Body of pancreas (tissue), 4 donors: Measurements from ENCODE around the gene VIPR1. TPM values are rescaled to one million over a fixed set of nuclear protein-coding genes. Genes with fewer than 3 reads are reported as not detected.

Experiments
- ATAC-seq: fragments of 150-250 bp; one replicate; pipeline ENCODE4 v1.9.1; 2016
- DNase-seq, 4 donors: peaks; one replicate each; pipeline ENCODE4 v3.0.0-alpha.2; 2019
- H3K27ac ChIP-seq, 4 donors: fragments of 200-600 bp; sonication (generic); 1 replicate in 3 of 4; 2 replicates in 1 of 4; pipeline versions ENCODE4 v1.5.1 to v1.6.1; 2016 to 2019; ENCODE audit warnings: mild to moderate bottlenecking in 1 of 4, mixed read lengths in 1 of 4, moderate library complexity in 1 of 4
- H3K27me3 ChIP-seq, 2 donors: fragments of 200-600 bp; sonication (generic); one replicate each; pipeline ENCODE4 v1.6.0; 2016; ENCODE audit warnings: mild to moderate bottlenecking in 1 of 2
- H3K36me3 ChIP-seq, 2 donors: fragments of 200-600 bp; sonication (generic); replicated peaks in 1 of 2; 2 replicates each; pipeline ENCODE4 v1.5.1; 2016; ENCODE audit warnings: low read depth in 2 of 2; ENCODE audit not compliant: insufficient read depth in 1 of 2
- H3K4me1 ChIP-seq: fragments of 200-600 bp; sonication (generic); one replicate; pipeline ENCODE4 v1.6.0; 2016
- H3K4me3 ChIP-seq, 2 donors: fragments of 200-600 bp; sonication (generic); 1 replicate in 1 of 2; 2 replicates in 1 of 2; pipeline ENCODE4 v1.5.1; 2016 to 2019
- H3K9me3 ChIP-seq, 3 donors: fragments of 200-600 bp; sonication (generic); 1 replicate in 2 of 3; 2 replicates in 1 of 3; pipeline ENCODE4 v1.5.1; 2016
- POLR2A ChIP-seq, 3 donors: fragments of 450-650 bp; IDR thresholded peaks; one replicate each; pipeline ENCODE4 v1.6.1; 2016; ENCODE audit warnings: antibody characterized with exemption in 3 of 3, mild to moderate bottlenecking in 2 of 3
- WGBS, 2 donors: methylation state at CpG; one replicate each; pipeline ENCODE4 v1.1.5; 2017; 5-methylcytosine and 5-hydroxymethylcytosine counted together
- intact Hi-C: fragments of 100-400 bp; cut with DNase I; formaldehyde crosslinking; loops from one replicate; pipeline ENCODE4 v1.15.1; 2023
- total RNA-seq, 2 donors: library from RNA; depleted of rRNA; stranded (reverse); fragments of >200 nt; gene quantifications; one replicate each; pipeline ENCODE4 v1.1.0, GENCODE V29; 2016
- TF ChIP-seq, protein P1 (sequence below), 7 experiments: fragments of 450-650 bp in 4 of 7; fragments of 200-600 bp in 3 of 7; sonication (generic) in 3 of 7; IDR thresholded peaks; one replicate each; pipeline ENCODE4 v1.5.1; 2016 to 2019; ENCODE audit warnings: antibody characterized with exemption in 7 of 7

Gene VIPR1
- total RNA-seq, 2 donors from 2014 or later, result 0.99 to 10.6 TPM

- WGBS, 2 donors, result 89 to 91% methylated on average over 3 to 6 of the region's 6 CpGs
- H3K9me3 ChIP-seq, result no peaks in the 10 kb centered on the region
- peaks cover 0 to 4% of the 10 kb centered on the region in 2 donors for H3K27me3 ChIP-seq
- intact Hi-C loops, result no loop called here
- no peaks in the 10 kb centered on the region for H3K36me3 ChIP-seq
- DNase-seq, result peak in 3 of 4 donors; percentile 2 to 8 (median 6)
- TF ChIP-seq, protein P1, sequence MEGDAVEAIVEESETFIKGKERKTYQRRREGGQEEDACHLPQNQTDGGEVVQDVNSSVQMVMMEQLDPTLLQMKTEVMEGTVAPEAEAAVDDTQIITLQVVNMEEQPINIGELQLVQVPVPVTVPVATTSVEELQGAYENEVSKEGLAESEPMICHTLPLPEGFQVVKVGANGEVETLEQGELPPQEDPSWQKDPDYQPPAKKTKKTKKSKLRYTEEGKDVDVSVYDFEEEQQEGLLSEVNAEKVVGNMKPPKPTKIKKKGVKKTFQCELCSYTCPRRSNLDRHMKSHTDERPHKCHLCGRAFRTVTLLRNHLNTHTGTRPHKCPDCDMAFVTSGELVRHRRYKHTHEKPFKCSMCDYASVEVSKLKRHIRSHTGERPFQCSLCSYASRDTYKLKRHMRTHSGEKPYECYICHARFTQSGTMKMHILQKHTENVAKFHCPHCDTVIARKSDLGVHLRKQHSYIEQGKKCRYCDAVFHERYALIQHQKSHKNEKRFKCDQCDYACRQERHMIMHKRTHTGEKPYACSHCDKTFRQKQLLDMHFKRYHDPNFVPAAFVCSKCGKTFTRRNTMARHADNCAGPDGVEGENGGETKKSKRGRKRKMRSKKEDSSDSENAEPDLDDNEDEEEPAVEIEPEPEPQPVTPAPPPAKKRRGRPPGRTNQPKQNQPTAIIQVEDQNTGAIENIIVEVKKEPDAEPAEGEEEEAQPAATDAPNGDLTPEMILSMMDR (IDR thresholded peaks at IDR 0.05), result no peak
- TF ChIP-seq POLR2A (IDR thresholded peaks at IDR 0.05), result no peak
- ATAC-seq, result no peak
- H3K4me1 ChIP-seq, result peaks cover 31% of the 10 kb centered on the region
- no peak overlapping the region for H3K27ac ChIP-seq
- H3K4me3 ChIP-seq, result no peak overlapping the region
Observed at GRCh38 chr3:42505128-42505848, 2.8 kb downstream of the VIPR1 start.

GRCh38 chr3:42505849-42506410 is 3.5 kb downstream of the VIPR1 start:
- no peaks in the 10 kb centered on the region for H3K9me3 ChIP-seq
- peaks cover 0 to 2% of the 10 kb centered on the region in 2 donors for H3K27me3 ChIP-seq
- no peak overlapping the region for H3K4me3 ChIP-seq
- DNase-seq (peak in 3 of 4 donors; percentile 2 to 7 (median 6)), ATAC-seq (no peak)
- no peak overlapping the region for H3K27ac ChIP-seq
- WGBS, 2 donors, result 78 to 94% methylated on average over 3 to 4 of the region's 4 CpGs
- no peaks in the 10 kb centered on the region for H3K36me3 ChIP-seq
- H3K4me1 ChIP-seq, result peaks cover 31% of the 10 kb centered on the region
- intact Hi-C loops, result no loop called here
- TF ChIP-seq POLR2A (IDR thresholded peaks at IDR 0.05), result no peak
- TF ChIP-seq, protein P1 (IDR thresholded peaks at IDR 0.05), result no peak

DNA sequence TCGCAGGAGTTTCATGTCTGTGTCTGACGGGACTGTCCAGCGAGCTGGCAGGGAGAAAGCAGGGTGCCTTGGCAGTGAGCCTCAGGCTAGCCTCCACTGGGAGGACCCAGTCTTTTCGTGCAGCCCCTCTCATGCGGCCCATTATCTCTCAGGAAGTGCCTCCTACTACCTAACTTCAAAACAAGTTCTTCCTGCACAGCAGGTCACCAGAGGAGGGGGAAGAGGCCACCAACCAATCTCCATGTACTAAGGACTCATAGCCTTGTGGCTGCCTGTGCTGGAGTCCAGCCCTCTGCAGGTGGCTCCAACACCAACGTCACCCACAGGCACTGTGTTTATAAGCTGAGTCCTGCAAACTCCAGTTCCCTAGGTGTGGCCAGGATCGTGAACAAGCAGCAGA is 4.8 kb downstream of the VIPR1 start:
- intact Hi-C loops, result no loop called here
- WGBS, 2 donors, result 17 to 35% methylated on average over 7 of the region's 7 CpGs
- ATAC-seq (peak; percentile 27), DNase-seq (peak in 3 of 4 donors; percentile 49 to 72 (median 63))
- Histone ChIP-seq H3K4me3 (no peak overlapping the region), H3K4me1 (peaks cover 19% of the 10 kb centered on the region), H3K9me3 (no peaks in the 10 kb centered on the region), H3K27me3 (no peaks in the 10 kb centered on the region), H3K27ac (no peak overlapping the region), H3K36me3 (no peaks in the 10 kb centered on the region)
- TF ChIP-seq, protein P1 (IDR thresholded peaks at IDR 0.05), result peak in 1 of 7 experiments; percentile 8
- no peak for TF ChIP-seq POLR2A (IDR thresholded peaks at IDR 0.05)

GRCh38 chr3:42507761-42508335 is 5.4 kb downstream of the VIPR1 start:
- H3K36me3 ChIP-seq, result no peaks in the 10 kb centered on the region
- WGBS, 2 donors, result 43 to 49% methylated on average over 6 of the region's 6 CpGs
- DNase-seq (peak in 1 of 4 donors; percentile 27), ATAC-seq (peak; percentile 37)
- H3K27ac ChIP-seq, result no peak overlapping the region
- peaks cover 13% of the 10 kb centered on the region for H3K4me1 ChIP-seq
- H3K4me3 ChIP-seq, result no peak overlapping the region
- no peaks in the 10 kb centered on the region for H3K9me3 ChIP-seq
- TF ChIP-seq, protein P1 (IDR thresholded peaks at IDR 0.05), result no peak
- H3K27me3 ChIP-seq, result no peaks in the 10 kb centered on the region
- intact Hi-C loops, result no loop called here
